Gastrocnemius medialis (tissue), 4 donors: ENCODE results near the gene KCNQ5.

Experiments
- CTCF ChIP-seq, 5 experiments: fragments of 450-650 bp in 3 of 5; fragments of 200-600 bp in 2 of 5; sonication (generic) in 2 of 5; IDR thresholded peaks in 4 of 5; conservative IDR thresholded peaks in 1 of 5; 1 replicate in 4 of 5; 2 replicates in 1 of 5; pipeline ENCODE4 v1.5.1; 2016 to 2019; ENCODE audit warnings: antibody characterized with exemption in 5 of 5, mild to moderate bottlenecking in 3 of 5, moderate library complexity in 3 of 5
- POLR2A ChIP-seq, 2 donors: fragments of 450-650 bp; IDR thresholded peaks; one replicate each; pipeline ENCODE4 v1.6.1; 2017; ENCODE audit warnings: antibody characterized with exemption in 2 of 2, mild to moderate bottlenecking in 2 of 2, moderate library complexity in 2 of 2

GRCh38 chr6:72792692-72793091, 170.8 kb downstream of the KCNQ5 start:
- TF ChIP-seq POLR2A (IDR thresholded peaks at IDR 0.05) (no peak), CTCF (IDR thresholded peaks at IDR 0.05 in 4 of 5, conservative IDR thresholded peaks at IDR 0.05 in 1 of 5) (no peak)
